ENCODE measurements around the gene TDO2. TPM values are rescaled to one million over a fixed set of nuclear protein-coding genes. Genes with fewer than 3 reads are reported as not detected.
"Not testable (repeated sequence)": the region's sequence is repeated elsewhere in the genome, so short reads cannot be mapped to it uniquely, and the experiment has no call there.

TDO2 gene
- polyA plus RNA-seq, 1 donor from 2014 or later: not detected

DNA sequence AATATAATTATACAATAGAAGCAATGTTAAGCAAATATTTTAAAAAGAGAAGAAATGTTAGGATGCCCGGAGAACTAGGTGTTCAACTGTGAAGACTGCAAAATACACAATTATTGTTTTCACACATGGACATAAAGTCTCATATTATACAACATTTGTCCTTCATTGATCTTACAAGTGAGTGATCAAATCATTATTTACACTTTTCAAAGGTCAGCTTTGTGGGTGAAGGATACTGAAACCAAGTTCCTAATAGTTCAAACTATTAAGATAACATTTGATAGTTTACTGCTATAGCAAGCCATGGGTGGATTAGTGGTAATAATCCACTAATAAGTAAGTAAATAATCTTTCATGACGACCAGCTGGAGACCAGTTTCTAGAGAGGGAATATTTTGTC lies 26.8 kb downstream of the TDO2 start:
- Mint-ChIP-seq H3K27ac (no peak overlapping the region), H3K9me3 (peaks cover 7 to 15% (median 9%) of the 10 kb centered on the region in 3 donors), H3K36me3 (peaks cover 23% of the 10 kb centered on the region), H3K4me1 (peaks cover 0 to 5% (median 3%) of the 10 kb centered on the region in 3 donors), H3K4me3 (no peak overlapping the region), H3K27me3 (no peaks in the 10 kb centered on the region)

DNA sequence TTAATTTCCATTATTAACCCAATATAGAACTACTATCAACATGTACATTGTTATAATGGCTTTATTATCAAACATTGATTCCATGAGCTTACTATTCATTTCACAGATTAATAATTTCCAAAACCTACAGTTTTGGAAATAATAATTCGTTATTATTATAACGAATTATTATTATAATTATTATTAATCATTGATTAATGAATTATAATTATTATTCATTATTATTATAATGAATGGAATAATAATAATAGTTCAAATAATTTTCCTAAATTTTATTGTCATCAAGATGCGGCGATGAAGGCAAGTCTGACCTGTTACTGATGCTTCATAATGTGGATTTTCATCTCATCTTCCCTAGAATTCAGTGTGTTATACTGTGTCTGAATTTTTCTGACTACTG lies 28.1 kb downstream of the TDO2 start:
- Mint-ChIP-seq H3K27ac (no peak overlapping the region), H3K36me3 (peaks cover 22% of the 10 kb centered on the region), H3K4me3 (no peak overlapping the region), H3K4me1 (peaks cover 0 to 5% (median 3%) of the 10 kb centered on the region in 3 donors), H3K27me3 (no peaks in the 10 kb centered on the region), H3K9me3 (peaks cover 8 to 15% (median 9%) of the 10 kb centered on the region in 3 donors)

DNA sequence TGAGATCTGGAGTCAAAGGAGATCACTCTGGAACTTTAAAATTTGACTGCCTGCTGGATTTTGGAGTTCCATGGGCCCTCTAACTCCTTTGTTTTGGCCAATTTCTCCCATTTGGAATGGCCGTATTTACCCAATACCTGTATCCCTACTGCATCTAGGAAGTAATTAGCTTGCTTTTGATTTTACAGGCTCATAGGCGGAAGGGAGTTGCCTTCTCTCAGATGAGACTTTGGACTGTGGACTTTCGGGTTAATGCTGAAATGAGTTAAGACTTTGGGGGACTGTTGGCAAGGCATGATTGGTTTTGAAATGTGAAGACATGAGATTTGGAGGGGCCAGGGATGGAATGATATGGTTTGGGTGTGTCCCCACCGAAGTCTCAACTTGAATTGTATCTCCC lies 31.1 kb downstream of the TDO2 start:
- H3K4me3 Mint-ChIP-seq, H3K9me3 Mint-ChIP-seq, H3K27me3 Mint-ChIP-seq, H3K4me1 Mint-ChIP-seq, H3K27ac Mint-ChIP-seq: not testable (repeated sequence)
- peaks cover 13% of the 10 kb centered on the region for H3K36me3 Mint-ChIP-seq

DNA sequence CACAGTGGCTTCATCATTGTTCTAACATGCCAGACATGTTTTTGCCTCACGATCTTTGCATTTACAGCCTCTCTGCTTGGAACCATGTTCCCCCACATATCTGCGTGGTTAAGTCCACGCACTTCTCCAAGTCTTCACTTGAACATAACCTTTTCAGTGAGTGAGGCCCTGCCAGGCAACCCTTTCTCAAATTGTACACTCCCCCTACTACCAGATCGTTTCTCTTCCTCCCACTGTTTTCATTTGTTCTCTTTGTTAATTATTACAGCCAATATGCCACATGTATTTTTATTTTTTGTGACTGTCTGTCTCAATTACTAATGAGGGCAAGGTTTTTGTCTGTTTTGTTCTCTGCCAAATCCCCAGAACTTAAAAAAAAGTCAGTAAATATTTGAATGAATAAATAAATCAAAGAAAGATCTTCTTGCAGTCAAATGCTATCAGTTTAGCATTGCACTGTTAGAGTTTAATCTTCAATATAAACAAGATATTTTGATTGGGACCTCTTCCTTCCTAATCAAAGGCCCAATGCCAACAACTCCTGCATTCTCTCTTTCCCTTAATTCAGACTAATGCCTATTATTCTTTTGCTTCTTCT lies 32.0 kb downstream of the TDO2 start:
- Mint-ChIP-seq H3K27ac (no peak overlapping the region), H3K27me3 (no peaks in the 10 kb centered on the region), H3K4me1 (peaks cover 0 to 1% (median 0%) of the 10 kb centered on the region in 3 donors), H3K4me3 (no peak overlapping the region), H3K36me3 (peaks cover 13% of the 10 kb centered on the region), H3K9me3 (peaks cover under 1 to 6% (median 6%) of the 10 kb centered on the region in 3 donors)

DNA sequence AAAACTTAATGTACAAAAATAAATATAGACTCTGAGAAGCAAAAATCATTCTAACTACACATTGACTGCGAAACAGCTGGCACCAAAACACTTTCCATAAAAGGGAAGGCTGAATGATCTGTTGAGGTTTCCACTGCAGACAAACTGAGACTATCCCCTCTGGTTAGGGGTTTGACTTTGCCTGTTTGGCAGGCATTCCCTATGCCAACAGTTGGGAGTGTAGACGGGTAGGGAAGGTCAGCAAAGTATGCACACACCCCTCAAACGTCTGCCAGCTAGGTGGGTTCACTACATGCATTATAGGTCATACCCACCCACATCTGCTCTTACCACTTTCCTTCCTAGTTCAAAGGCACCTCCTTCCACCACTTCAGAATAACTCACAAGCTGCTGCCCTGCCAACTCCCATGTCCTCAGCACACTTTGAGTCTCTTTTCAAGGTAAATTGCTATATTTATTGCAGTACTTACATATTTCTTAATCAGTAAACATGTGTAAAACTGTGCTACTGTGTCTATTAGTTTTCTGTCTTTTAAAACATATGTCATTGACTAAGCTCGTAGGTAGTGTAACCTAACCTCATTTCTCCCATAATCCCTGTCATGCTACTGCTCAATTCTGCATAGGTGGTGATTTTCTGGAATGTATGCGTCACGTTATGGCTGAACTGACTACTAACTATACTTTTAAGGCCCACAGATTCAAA lies 37.7 kb downstream of the TDO2 start:
- H3K4me1 Mint-ChIP-seq: no peaks in the 10 kb centered on the region
- no peaks in the 10 kb centered on the region for H3K27me3 Mint-ChIP-seq
- H3K27ac Mint-ChIP-seq: no peak overlapping the region
- peaks cover 7% of the 10 kb centered on the region for H3K36me3 Mint-ChIP-seq
- no peaks in the 10 kb centered on the region for H3K9me3 Mint-ChIP-seq
- peak overlapping the region in 1 of 4 donors; percentile 31 for H3K4me3 Mint-ChIP-seq

DNA sequence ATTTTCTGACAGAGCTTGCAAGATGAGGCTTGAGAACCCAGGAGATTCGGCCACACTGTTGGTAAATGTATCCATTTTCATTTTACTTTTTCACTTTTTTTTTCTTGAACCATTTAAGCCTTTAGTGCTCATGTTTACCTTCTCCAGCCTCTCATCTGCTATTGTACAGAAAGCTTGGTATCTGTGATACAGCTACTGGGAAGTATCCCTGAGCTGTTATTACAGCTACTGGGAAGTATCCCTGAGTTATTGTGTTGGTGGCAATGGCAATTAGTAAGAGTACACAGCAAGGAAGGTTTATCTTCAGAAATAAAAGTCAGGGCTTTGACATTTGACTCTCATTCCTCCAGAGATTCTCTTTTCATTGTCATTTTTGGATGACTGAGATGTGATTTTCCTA lies 38.3 kb downstream of the TDO2 start:
- H3K9me3 Mint-ChIP-seq: no peaks in the 10 kb centered on the region
- H3K27ac Mint-ChIP-seq: no peak overlapping the region
- H3K4me1 Mint-ChIP-seq: no peaks in the 10 kb centered on the region
- no peaks in the 10 kb centered on the region for H3K27me3 Mint-ChIP-seq
- H3K36me3 Mint-ChIP-seq: peaks cover 3% of the 10 kb centered on the region
- H3K4me3 Mint-ChIP-seq: no peak overlapping the region

DNA sequence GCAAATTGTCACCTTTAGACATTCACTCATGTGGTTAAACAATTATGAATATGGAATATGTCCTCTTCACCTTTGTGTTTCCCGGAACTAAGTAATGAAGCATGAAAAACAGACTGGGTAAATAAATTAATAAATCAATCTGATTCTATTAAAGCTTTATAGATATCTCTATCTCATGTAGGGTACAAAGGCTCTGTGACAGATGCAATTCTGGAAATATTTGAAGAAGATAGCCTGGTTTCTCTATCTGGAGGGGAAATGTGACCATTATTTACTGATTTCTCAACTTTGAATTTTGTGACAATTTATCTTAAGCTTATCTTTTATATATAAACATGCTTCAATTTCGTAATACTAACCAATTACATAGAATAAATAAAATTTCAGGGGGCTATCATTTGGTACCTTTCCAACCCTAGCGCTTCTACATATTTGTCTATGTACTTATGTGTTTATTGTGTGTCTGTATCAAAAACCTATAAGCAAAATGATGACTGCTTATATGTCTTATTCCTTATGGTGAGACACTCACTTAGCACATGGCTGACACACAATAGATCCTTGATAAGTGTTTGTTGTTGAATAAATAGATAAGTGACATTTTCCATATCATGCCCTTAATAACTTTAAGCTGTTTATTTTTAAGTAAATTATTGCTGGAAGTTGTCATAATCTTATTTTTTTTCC lies 40.3 kb downstream of the TDO2 start:
- H3K27me3 Mint-ChIP-seq: no peaks in the 10 kb centered on the region
- H3K4me1 Mint-ChIP-seq: peaks cover 0 to 2% (median 0%) of the 10 kb centered on the region in 3 donors
- no peaks in the 10 kb centered on the region for H3K9me3 Mint-ChIP-seq
- H3K4me3 Mint-ChIP-seq: no peak overlapping the region
- no peaks in the 10 kb centered on the region for H3K36me3 Mint-ChIP-seq
- no peak overlapping the region for H3K27ac Mint-ChIP-seq

DNA sequence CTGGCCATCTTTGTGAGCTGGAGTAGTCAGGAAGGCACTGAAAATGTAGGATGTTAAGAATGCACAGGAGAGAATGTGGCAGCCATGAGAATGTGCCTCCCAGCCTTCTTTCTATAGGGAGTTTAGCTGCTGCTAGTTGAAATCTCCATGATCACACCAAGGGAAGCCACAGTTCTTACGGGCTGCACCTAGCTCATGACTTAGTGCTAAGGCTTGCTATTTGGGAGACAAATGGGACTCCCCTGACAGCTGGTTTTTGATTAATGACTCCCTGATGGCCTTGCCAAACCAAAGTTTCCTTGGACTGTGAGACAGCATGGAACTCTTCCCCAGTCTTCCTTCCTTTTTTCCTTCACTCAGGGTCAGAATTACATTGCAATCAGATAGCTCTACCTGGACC lies 41.0 kb downstream of the TDO2 start:
- no peak overlapping the region for H3K27ac Mint-ChIP-seq
- H3K4me3 Mint-ChIP-seq: no peak overlapping the region
- H3K4me1 Mint-ChIP-seq: peaks cover 0 to 4% (median 0%) of the 10 kb centered on the region in 3 donors
- no peaks in the 10 kb centered on the region for H3K9me3 Mint-ChIP-seq
- no peaks in the 10 kb centered on the region for H3K36me3 Mint-ChIP-seq
- H3K27me3 Mint-ChIP-seq: no peaks in the 10 kb centered on the region

DNA sequence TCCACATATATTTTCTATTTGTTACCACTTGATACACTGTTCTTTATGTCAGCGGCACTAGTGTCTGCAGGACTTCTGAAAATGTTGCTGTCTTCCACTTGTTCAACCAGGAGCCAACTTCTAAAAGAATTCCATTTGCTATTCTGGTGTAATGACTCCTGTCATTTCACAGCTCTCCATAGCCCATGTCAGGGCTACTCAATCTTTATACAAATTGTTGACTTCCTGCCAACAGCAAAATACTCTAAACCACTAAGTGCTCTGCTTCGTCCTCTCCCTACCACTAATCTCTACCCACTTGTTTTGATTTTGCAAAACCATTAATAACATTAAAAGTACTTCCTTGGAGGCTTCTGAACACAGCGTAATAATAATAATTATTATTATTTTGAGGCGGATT lies 43.0 kb downstream of the TDO2 start:
- Mint-ChIP-seq H3K27ac (no peak overlapping the region), H3K4me3 (no peak overlapping the region)

DNA sequence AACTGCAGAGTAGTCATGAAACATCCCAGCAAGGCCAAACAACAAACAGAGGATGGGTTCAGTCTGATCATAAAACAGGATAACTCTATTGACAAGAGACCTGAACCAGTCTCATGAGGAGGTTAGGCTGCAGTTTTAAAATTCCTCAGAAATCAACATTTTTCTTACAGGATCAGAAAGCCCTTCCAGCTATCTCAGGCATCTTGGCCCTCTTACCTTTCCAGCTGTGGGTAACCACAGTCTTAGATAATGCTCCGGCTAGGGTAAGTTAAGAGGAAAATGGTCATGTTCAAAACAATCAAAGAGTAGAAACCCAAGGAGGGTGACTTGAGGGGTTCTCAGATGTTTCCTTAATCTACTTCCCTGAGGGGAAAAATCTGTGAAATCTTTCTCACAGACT lies 45.0 kb downstream of the TDO2 start:
- Mint-ChIP-seq H3K27ac (no peak overlapping the region), H3K27me3 (no peaks in the 10 kb centered on the region)

More for the DNA sequence above, 43.0 kb downstream of the TDO2 start:
- Mint-ChIP-seq H3K27me3 (no peaks in the 10 kb centered on the region), H3K36me3 (no peaks in the 10 kb centered on the region), H3K9me3 (no peaks in the 10 kb centered on the region), H3K4me1 (peaks cover 0 to 7% (median 2%) of the 10 kb centered on the region in 3 donors)

DNA sequence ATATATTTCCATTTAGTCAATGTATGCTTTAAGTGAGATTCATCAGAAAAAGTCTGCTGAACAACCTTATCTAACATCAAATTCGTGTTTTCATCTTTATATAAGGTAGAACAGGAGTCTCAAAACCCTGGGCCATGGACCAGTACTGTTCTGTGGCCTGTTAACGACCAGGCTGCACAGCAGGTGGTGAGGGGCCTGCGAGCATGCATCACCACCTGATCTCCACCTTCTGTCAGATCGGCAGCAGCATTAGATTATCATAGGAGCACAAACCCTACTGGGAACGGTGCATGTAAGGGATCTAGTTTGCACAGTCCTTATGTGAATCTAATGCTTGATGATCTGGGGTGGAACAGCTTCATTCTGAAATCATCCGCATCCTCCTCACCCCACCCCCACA lies 47.0 kb downstream of the TDO2 start:
- Mint-ChIP-seq H3K9me3 (no peaks in the 10 kb centered on the region), H3K27ac (no peak overlapping the region), H3K36me3 (no peaks in the 10 kb centered on the region), H3K4me3 (no peak overlapping the region), H3K4me1 (peaks cover 10 to 20% (median 17%) of the 10 kb centered on the region in 3 donors), H3K27me3 (no peaks in the 10 kb centered on the region)

More for the DNA sequence above, 45.0 kb downstream of the TDO2 start:
- Mint-ChIP-seq H3K9me3 (no peaks in the 10 kb centered on the region), H3K4me1 (peaks cover 6 to 14% (median 11%) of the 10 kb centered on the region in 3 donors), H3K4me3 (no peak overlapping the region), H3K36me3 (no peaks in the 10 kb centered on the region)

DNA sequence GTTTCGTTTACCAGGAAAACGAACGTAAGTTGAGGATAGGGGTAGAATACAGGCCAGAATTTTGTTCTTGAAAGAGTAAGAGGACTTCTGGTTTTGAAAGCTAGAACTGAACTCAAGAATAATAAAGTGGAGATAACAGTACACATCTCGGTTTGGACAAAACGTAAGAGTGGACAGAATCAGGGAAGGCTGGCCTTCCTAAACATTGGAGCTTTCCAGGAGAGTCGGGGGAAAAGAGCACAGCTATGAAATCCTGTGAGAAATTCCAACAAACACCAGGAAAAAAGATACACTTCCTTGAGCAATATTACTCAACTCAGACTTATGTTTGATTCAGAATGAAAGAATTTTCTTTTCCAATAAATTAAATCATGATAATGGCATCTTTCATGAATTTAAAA lies 49.0 kb downstream of the TDO2 start:
- no peak overlapping the region for H3K27ac Mint-ChIP-seq
- peak overlapping the region; percentile 18 to 71 (median 39) for H3K4me3 Mint-ChIP-seq
- peaks cover 1% of the 10 kb centered on the region for H3K27me3 Mint-ChIP-seq
- peaks cover 0 to 2% (median 0%) of the 10 kb centered on the region in 3 donors for H3K9me3 Mint-ChIP-seq
- peaks cover 2% of the 10 kb centered on the region for H3K36me3 Mint-ChIP-seq
- H3K4me1 Mint-ChIP-seq: peaks cover 10 to 20% (median 17%) of the 10 kb centered on the region in 3 donors

DNA sequence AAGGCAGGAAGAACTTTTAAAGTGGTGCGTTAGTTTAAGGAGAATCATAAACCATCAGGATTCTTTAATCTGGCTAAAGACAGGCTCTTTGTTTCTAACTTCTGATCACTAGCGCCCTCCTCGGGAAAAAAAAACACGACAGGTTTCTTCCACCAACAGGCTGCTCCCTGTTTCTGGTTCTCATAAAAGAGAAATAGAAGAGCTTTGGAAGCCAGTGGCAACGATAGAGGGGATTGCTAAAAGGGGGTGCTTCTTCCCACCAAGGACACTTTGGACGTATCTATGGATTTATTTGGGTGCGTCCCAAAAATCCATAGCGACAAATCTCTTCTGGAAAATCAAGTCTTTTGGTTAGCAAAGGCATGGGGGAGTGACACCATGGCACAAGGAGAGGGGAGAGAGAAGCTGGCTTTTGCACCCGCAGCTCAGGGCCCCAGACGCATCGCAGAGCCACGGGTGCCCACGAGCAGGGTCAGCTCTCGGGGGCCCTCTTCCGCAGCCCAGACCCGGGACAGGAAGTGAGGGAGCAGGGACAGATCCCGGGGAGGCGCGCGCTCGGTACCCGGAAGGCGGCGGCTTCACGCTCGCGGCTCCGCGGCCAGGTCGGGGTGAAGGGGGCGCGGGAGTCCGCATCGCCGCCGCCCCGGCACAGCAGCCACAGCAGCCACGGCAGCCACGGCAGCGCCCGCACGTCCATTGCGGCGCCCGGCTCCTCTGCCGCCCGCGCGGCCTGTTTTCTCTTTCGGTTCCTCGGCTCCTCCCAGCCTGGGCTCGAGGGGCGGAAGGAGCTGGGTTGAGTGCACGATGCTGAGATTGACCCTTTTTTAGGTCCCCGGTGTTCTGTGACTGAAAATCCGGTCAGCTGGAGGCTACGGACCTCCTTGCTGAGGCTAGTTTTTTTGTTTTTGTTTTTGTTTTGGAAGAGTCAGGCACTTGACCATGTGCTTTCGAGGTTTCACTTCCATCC lies 49.9 kb downstream of the TDO2 start, which contains the start of gene CTSO:
Gene CTSO (minus strand): TSS at position 716 of the 967 bp plus-strand sequence. CDS start 19 bp downstream, at position 697.
- peaks cover 10 to 18% (median 17%) of the 10 kb centered on the region in 3 donors for H3K4me1 Mint-ChIP-seq
- H3K27me3 Mint-ChIP-seq: peaks cover 1% of the 10 kb centered on the region

DNA sequence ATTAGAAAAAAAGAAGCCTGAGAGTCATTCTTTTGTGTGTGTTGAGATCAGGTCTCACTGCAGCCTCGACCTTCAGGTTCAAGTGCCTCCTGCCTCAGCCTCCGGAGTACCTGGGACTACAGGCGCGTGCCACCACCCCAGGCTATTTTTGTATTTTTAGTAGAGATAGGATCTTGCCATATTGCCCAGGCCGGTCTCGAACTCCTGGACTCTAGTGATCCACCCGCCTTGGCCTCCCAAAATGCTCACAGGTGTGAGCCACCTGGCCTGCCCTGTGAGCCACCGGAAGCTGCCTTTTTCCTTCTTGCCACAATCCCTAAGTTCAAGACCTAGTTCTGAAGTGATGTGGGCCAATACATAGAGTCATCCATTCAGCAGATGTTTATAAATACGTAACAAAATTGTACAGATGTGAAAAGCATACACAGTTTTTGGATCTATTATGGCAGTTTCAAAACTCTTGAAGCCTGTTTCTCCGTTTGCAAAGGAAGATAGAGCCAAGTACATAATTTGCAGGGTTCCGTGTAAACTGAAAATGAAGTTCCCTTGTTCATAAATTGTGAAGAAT lies 50.7 kb downstream of the TDO2 start:
- H3K9me3 Mint-ChIP-seq: peaks cover 0 to 4% (median 0%) of the 10 kb centered on the region in 3 donors
- H3K4me3 Mint-ChIP-seq: peak overlapping the region; percentile 98 to 99 (median 99)
- H3K36me3 Mint-ChIP-seq: peaks cover 2% of the 10 kb centered on the region
- peaks cover 10 to 20% (median 17%) of the 10 kb centered on the region in 3 donors for H3K4me1 Mint-ChIP-seq
- H3K27me3 Mint-ChIP-seq: peaks cover 1% of the 10 kb centered on the region
- H3K27ac Mint-ChIP-seq: peak overlapping the region; percentile 96 to 99 (median 98)

More for the DNA sequence above, 49.9 kb downstream of the TDO2 start, which contains the start of gene CTSO:
- Mint-ChIP-seq H3K4me3 (peak within 1 kb of the TSS; percentile 98 to 99 (median 99)), H3K9me3 (peaks cover 0 to 4% (median 0%) of the 10 kb centered on the region in 3 donors), H3K36me3 (peaks cover 2% of the 10 kb centered on the region), H3K27ac (peak within 1 kb of the TSS; percentile 96 to 99 (median 98))

Measured in IgD-negative memory B cell (primary cell).